Dermis lymphatic vessel endothelial cell (primary cell): ENCODE data around the gene GRIK3. TPM values are rescaled to one million over a fixed set of nuclear protein-coding genes. Genes with fewer than 3 reads are reported as not detected.

ENCODE experiments used
- total RNA-seq: library from RNA; depleted of rRNA; stranded (reverse); fragments of >200 nt; gene quantifications from 2 replicates; pipeline ENCODE4 v1.2.1, GENCODE V29; 2014

GRIK3 gene
- not detected in 2 replicates for total RNA-seq

DNA sequence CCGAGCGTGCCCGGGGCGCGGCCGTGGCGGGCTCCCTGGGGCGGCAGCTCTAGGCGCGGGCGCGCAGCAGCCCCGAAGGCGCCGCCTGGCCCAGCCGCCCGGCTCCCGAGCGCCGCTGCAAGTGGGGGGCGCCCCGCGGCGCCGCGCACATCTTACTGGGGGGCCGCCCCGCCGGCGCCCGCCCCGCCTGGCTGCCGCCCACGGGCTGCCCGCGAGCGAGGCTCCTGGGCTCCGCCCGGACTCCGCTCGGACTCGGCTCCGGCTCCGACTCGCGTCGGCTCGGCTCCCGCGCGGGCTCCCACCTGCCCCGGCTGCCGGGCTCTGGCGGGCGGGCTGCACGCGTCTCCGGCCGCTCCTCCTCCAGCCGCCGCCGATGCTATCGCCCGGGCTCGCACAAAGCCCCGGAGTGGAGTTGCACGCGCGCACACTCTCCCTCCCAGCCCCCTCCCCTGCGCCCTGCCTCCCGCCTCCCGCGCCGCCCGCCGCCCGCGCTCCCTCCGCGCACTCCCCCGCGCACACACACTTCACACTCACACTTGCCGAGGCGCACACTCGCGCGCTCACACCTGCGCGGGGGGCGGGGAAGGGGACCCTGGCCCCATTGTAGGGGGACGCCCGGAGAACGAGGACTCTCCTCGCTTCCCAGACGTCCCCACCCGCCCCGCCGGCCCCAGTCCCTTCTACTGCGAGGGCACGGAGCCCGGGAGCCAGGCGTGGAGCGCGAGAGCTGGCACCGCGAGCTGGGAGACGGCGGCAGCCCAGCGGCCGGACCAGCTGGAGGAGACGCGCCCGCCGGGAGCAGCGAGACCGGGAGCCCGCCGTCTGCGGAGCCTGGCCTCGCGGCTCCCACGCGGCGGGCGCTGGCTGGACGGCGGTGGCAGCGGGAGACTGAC is at the start of gene GRIK3:
Gene GRIK3 (minus strand): TSS at position 395 of the 893 bp plus-strand sequence. CDS start 407 bp downstream, outside the sequence.

